HG03460 (cell line): ENCODE data around the gene CYP26C1.

Source experiments
- ATAC-seq: cut with Tn5 transposase; IDR thresholded peaks from one replicate; pipeline ENCODE4 v1.9.1; 2021; ENCODE audit not compliant: unreplicated experiment

The CYP26C1 gene

DNA sequence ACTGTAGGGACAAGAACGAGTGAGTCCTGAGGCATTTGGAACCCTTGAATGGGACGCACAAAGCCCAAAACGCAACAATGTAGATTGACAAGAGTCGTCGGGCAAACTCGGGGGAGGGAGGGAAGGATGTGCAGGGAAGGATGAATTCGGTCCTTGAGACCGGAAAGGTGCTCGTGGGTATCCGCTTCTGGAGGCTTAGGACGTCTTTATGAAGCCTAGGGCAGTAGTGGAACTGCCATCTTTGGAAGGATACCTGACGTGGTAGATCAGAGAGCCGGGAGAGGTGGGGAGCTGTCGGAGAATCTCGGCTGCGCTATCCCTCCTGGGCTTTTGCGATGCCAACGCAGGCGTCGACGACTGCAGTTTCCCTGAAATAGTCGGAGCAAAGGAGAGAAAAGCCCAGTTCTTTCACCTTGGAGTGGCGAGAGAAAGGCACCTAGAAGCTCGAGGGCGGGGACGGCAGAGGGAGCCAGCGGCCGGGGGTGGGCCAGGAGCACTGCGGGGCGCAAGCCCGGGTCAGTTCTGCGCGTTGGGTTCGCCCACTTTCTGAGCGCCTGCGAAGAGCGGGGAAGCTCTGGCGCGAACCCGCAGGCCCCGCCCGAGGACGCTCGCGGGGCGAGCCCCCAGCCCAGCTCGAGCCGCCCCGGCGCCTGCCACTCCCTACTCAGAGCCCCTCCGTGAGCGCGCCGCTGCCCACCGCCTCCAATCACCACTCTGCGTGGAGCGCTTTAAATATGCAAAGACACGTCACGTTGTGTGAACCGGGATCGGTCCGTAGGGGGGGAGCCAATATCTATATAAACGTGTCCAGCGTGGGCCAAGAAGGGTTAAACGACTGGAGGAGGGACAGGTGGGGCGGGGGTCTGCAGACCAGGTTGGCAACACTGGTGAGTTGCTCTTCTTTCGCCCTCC is at the start of gene CYP26C1:
CYP26C1 (plus strand) TSS at position 824 of the 912 bp plus-strand sequence. CDS start 466 bp downstream, outside the sequence.
- no peak for ATAC-seq

DNA sequence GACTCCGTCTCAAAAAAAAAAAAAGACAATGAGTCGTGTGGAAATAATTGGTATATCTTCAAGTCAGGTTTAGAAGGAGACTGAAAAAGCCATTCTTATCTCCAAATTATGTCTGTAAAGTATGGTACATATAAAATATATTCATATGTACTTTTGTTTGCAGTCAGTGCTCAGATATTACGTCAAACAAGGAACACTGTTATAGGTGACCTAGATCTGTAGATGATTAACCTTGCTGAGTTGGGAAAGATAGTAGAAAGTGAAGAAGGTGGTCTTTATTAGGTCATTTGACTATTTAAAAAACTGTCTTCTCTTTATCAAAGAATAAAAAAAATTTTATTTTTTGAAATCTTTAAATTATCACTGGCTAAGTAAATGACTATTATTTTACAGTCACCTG is 44.9 kb upstream of the CYP26C1 start:
- no peak for ATAC-seq

DNA sequence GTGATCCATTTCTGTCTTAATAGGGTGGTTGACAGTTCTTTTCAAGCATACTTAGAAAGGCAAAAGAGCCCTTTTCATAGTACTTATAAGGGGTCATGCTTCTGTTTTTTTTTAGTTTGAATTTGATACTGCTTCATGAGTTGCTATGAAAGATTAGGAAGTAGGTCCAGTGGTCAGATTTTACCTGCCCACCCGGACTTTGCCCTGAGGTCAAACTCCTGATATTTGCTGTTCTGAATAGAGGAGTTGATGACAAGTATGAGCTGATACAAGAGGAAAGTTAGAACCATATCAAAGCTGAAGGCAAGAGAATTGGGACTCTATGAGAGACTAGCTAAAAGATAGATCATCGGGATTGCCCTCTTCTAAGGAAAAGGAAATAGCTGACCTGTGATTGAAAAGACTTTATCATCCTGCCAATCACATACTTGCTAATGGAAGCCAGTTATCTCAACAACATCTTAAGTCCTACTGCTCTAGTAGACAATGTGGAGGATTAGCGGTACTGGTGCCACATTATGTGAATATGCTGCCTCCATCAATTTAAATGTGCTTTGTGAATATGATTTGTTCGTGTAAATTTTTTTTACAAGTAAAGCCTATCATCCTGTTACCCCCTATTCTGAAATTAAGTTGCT is 37.5 kb upstream of the CYP26C1 start:
- no peak for ATAC-seq

DNA sequence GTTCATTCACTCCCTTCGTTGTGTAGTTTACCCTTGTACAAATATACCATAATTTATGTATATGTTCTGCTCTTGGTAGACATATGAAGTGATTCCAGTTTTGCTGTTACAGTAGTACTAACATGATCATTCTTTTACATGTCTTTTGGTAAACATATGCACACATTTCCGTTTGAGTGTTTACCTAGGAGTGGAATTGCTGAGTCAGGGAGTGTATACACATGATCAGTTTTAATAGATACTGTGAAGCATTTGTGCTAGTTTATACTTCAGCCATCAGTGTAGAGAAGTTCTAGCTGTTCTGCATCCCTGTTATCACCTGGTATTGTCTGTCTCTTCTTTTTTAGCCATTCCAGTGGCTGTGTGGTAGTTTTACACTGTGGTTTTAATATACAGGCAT is 34.5 kb upstream of the CYP26C1 start:
- no peak for ATAC-seq

DNA sequence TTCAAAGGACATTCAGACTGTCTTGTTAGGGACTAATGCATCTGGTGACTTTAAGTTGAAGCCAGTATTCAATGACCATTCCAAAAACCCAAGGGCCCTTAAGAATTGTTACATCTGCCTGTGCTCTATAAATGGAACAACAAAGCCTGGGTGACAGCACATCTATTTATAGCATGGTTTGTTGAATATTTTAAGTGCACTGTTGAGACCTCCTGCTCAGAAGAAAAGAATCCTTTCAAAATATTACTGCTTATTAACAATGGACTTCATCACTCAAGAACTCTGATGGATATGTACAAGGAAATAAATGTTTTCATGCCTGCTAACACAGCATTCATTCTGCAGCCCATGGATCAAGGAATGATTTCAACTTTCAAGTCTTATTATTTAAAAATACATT is 33.1 kb upstream of the CYP26C1 start:
- no peak for ATAC-seq

GRCh38 chr10:93028883-93029282 is 31.7 kb upstream of the CYP26C1 start:
- ATAC-seq: no peak

DNA sequence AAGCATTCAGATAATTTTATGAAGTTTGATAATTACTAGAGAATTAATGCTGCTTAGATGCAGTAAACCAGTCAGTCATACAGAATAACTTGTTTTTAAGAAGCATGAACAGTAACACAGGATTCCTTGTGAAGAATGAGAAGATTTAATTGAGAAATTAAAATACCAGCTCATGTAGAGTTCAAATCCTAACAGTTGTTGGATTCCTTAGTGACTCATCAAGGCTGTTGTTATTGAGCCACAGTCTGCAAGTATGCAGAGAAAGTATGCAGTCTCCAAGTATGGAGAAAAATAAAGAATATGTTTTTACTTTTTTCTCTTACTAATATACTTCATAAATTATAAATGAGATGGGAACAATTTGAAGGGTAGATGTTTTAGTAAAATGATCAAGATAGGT is 30.2 kb upstream of the CYP26C1 start:
- no peak for ATAC-seq

GRCh38 chr10:93032105-93032808 is 28.3 kb upstream of the CYP26C1 start:
- no peak for ATAC-seq

DNA sequence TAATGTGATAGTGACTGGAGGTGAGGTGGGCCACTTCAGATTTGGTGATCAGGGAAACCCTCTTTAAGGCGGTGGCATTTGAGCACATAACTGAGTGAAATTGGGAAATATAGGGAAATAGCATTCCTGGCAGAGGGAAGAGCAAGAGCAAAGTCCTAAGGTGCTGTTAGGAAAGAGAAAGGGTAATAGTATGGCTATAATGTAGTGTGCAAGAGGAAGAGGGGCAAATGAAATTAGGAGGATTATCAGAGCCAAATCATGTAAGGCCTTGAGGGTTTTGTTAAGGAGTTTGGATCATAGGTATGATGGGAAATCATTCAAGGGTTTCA is 27.8 kb upstream of the CYP26C1 start:
- no peak for ATAC-seq

DNA sequence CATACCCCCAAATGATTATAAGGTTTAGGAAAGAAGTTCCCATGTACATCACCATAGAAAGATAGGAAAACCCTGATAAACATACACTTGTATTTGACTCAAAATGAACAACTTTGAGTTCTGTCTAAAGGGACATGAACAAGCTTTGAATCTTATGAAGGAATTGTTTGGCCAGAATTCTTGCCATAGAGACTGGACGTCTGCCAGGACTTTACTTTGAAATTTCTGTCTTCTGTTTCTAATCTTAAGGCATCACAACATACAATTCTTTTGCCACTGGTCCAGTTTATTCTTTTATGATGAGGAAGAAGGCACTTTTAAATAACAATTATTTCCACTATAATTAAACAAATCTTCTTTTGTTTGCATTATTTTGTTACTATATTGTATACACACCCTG is 26.2 kb upstream of the CYP26C1 start:
- no peak for ATAC-seq

GRCh38 chr10:93039110-93039509 is 21.5 kb upstream of the CYP26C1 start:
- no peak for ATAC-seq

DNA sequence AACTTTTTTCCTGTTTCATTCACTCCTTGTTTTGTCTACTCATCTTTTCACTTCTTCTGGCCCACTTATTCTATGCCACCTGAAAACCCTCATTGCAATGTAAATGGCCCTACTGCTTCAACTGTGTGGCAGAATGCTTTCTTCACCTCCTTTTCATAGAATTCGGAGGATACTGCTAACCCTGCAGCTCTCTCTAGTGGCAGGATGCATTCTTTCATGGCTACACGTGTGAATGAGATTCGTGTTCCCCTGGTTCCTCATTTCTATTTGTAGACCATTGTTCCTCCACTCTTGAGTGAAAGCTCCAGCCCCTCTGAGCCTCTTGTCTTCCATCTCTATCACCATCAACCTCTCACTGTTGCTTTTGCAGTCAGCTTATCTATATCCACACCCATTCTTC is 20.9 kb upstream of the CYP26C1 start:
- ATAC-seq: no peak

DNA sequence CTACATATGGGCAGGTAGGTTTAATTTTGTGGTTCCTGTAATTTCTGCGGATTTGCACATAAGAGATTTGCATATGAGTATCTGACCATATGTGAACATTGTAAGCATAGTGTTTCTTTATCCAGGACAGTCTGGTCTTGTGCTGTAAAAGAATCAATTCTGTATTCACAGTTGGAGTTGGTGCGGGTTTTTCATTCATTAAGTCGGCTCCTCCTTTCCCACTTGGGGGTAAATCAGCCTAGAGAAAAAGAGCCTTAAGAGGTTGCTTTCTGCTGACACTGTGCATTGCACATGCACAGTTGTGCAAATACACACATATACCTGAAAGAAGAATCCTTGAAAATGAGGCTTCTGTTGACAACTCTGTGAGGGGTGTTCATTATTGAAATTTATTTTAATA is 6.1 kb upstream of the CYP26C1 start:
- no peak for ATAC-seq

GRCh38 chr10:93058139-93058538 is 2.5 kb upstream of the CYP26C1 start:
- ATAC-seq: no peak

GRCh38 chr10:93060887-93061593 is 442 bp downstream of the CYP26C1 start:
- ATAC-seq: no peak

DNA sequence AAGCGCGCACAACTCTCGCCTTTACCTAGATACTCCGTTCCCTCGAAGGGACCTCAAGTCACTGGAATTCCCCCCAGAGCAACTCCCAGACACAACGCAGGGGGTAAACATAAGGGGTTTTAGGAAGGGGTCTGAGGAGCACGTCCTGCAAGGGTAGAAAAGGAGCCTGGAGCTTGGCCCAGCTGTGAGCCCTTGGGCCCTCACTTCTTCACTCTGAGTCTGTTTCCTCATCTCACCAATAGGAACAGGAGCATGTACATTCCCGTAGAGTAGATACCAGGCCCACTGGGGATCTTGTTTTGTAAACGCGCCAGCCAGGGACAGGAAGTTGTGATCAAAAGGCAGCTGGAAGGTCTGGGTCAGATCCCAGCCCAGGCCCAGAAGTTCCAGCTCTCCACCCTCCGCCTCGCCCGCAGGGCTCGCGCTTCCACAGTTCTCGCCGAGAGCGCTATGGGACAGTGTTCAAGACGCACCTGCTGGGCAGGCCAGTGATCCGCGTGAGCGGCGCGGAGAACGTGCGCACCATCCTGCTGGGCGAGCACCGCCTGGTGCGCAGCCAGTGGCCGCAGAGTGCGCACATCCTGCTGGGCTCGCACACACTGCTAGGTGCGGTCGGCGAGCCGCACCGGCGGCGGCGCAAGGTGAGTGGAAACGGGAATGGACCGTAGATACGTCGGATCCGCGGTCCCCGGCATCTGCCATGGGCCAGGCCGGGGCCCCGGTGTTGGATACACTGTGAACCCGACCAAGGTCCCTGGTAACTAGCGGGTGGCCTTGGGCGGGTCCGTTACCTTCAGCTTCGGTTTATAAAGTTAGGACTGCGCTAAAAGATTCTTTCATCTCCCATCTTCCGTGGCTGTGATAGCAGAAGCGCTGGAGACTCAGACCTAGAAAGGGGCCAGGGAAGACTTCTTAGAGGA is 1.3 kb downstream of the CYP26C1 start:
- no peak for ATAC-seq

DNA sequence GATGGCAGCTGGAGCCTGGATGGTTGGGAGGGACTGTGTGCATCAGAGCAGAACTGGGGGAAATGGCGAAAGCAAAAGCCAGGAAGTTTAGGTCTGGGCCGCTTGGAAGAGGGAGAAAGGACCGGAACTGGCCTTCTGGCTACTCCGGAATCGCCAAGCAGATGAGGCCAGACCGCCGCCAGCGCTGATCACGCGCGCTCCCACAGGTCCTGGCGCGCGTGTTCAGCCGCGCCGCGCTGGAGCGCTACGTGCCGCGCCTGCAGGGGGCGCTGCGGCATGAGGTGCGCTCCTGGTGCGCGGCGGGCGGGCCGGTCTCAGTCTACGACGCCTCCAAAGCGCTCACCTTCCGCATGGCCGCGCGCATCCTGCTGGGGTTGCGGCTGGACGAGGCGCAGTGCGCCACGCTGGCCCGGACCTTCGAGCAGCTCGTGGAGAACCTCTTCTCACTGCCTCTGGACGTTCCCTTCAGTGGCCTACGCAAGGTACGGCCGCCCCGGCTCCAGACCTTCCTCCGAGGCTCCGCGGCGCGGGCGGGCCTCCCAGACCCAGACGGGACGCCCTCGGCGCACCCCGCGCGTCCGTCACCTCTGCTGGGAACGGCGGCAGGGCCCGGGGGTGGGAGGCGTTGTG is 2.0 kb downstream of the CYP26C1 start:
- no peak for ATAC-seq

DNA sequence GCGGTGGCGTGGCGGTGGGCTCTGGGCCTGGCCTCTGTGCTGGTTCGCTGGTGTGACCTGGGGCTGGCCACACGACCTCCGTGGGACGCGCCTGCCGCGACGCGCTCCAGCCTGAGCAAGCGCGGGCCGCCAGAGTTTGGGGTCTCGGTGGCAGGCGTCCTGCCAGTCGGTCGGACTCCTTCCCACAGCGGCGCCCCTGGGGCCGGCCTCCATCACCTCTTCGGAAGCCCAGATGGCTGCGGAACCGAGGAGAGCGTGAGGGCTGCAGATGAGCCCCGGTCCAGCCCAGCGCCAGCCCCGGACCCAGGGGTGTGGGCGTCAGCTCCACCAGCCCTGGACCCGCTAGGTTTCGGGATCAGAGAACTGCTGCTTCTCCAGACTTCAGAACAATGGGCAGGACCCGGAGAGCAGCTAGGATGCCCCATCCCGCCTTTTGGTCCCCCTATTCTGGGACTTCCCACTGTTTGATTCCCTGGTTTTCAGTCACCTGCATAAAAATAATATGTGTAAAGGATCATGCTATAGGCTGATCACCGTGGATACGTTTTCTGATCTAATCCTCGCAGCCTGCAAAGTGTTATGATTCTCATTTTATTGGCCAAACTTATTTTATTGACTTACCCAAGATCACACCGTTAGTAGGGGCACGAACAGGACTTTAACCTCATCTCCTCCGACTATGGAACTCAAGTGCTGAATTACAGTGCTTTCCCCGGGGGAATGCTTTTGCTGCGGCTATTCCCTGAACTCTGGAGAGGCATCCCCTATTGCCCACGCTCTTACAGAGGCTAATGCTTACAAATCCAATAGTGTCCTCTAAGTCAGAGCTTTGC is 2.8 kb downstream of the CYP26C1 start:
- ATAC-seq: no peak
